NK-92 treated with Interleukin-12 subunit alpha and Interleukin-12 subunit beta, amount 100 ng/mL, for 24 hours (cell line): Measurements from ENCODE around the gene PRR15L.

Source experiments
- DNase-seq: peaks from one replicate; lab custom pipeline; 2025; lab: John Stamatoyannopoulos, UW

Gene PRR15L

GRCh38 chr17:47959825-47960655, 2.4 kb upstream of the PRR15L start:
- DNase-seq = no peak

GRCh38 chr17:47956791-47957590, 692 bp downstream of the PRR15L start:
- DNase-seq = no peak

- DNase-seq = no peak
Measured at GRCh38 chr17:47955497-47956461, 1.9 kb downstream of the PRR15L start.

- DNase-seq = no peak
Measured at GRCh38 chr17:47953909-47954308, 3.8 kb downstream of the PRR15L start.

GRCh38 chr17:47952171-47953021, 5.3 kb downstream of the PRR15L start:
- DNase-seq = no peak

- DNase-seq = no peak
Measured at GRCh38 chr17:47950448-47950847, 7.2 kb downstream of the PRR15L start.

- no peak for DNase-seq
Measured at GRCh38 chr17:47949946-47950345, 7.7 kb downstream of the PRR15L start.

GRCh38 chr17:47949197-47949759, 8.4 kb downstream of the PRR15L start:
- DNase-seq = peak; percentile 78

- no peak for DNase-seq
Measured at GRCh38 chr17:47948706-47949196, 8.9 kb downstream of the PRR15L start.

GRCh38 chr17:47946929-47947397, 10.7 kb downstream of the PRR15L start:
- DNase-seq = peak; percentile 56

- no peak for DNase-seq
Measured at GRCh38 chr17:47946516-47946915, 11.2 kb downstream of the PRR15L start.

GRCh38 chr17:47945529-47946508, 11.9 kb downstream of the PRR15L start:
- DNase-seq = no peak

GRCh38 chr17:47945080-47945479, 12.6 kb downstream of the PRR15L start:
- no peak for DNase-seq

GRCh38 chr17:47942568-47942967, 15.1 kb downstream of the PRR15L start:
- no peak for DNase-seq

GRCh38 chr17:47942096-47942510, 15.6 kb downstream of the PRR15L start:
- DNase-seq = no peak

- peak; percentile 96 for DNase-seq
Measured at GRCh38 chr17:47941246-47942095, 16.2 kb downstream of the PRR15L start, which contains the start of gene PNPO. Gene PNPO, plus strand, starts transcription at chr17:47941571. Its CDS starts 105 bp downstream, at chr17:47941676.

- no peak for DNase-seq
Measured at GRCh38 chr17:47937941-47938340, 19.7 kb downstream of the PRR15L start.

GRCh38 chr17:47935961-47936360, 21.7 kb downstream of the PRR15L start:
- DNase-seq = no peak
